Pancreas (tissue), 10 donors: Measurements from ENCODE around the gene AP3D1. TPM values are rescaled to one million over a fixed set of nuclear protein-coding genes. Genes with fewer than 3 reads are reported as not detected.

Source experiments
- ATAC-seq, 4 donors: fragments of 200-7000 bp; cut with Tn5 transposase; one replicate each; pipeline versions ENCODE4 v1.8.0 to v1.9.1; 2020; ENCODE audit warnings: mild to moderate bottlenecking in 4 of 4, moderate library complexity in 4 of 4
- DNase-seq, 6 donors: peaks; one replicate each; pipeline ENCODE4 v3.0.0-alpha.2; 2020
- FAIRE-seq: peaks from 2 replicates; lab custom pipeline; 2012; peaks lifted over from hg19 to GRCh38; lab: Jason Lieb, UNC
- H3K27ac ChIP-seq, 4 donors: fragments of 200-600 bp; sonication (generic); 1 replicate in 3 of 4; 2 replicates in 1 of 4; pipeline versions ENCODE4 v1.5.0 to v1.8.0; 2020
- H3K27me3 ChIP-seq, 4 donors: fragments of 200-600 bp; one replicate each; pipeline ENCODE4 v1.8.0; 2021
- H3K36me3 ChIP-seq, 3 donors: fragments of 200-600 bp; sonication (generic) in 1 of 3; one replicate each; pipeline versions ENCODE4 v1.5.0 to v1.8.0; 2020 to 2021
- H3K4me1 ChIP-seq, 3 donors: fragments of 200-600 bp; one replicate each; pipeline ENCODE4 v1.8.0; 2021
- H3K4me3 ChIP-seq, 4 donors: fragments of 200-600 bp; sonication (generic) in 2 of 4; one replicate each; pipeline versions ENCODE4 v1.5.0 to v1.8.0; 2020 to 2021
- H3K9me3 ChIP-seq, 4 donors: fragments of 200-600 bp; one replicate each; pipeline ENCODE4 v1.8.0; 2021
- CTCF ChIP-seq, 4 donors: fragments of 200-600 bp; sonication (generic) in 3 of 4; IDR thresholded peaks; one replicate each; pipeline versions ENCODE4 v1.5.0 to v1.8.0; 2021; ENCODE audit warnings: antibody characterized with exemption in 4 of 4
- WGBS, 2 donors: extraction: QIAGEN DNeasy Blood & Tissue Kit; methylation state at CpG; one replicate each; pipeline ENCODE4 v1.1.7; 2013; 5-methylcytosine and 5-hydroxymethylcytosine counted together
- intact Hi-C, 3 donors: fragments of 100-400 bp; cut with DNase I; formaldehyde crosslinking; loops; one replicate each; pipeline versions ENCODE4 v1.11.1 to v1.14.2; 2022
- polyA plus RNA-seq, 2 donors: library from polyadenylated mRNA; stranded (reverse); fragments of 200-250 nt; gene quantifications; one replicate each; pipeline ENCODE4 v1.2.3, GENCODE V29; 2013
- total RNA-seq, 6 donors: library from RNA; stranded (reverse); fragmentation: NEBNext Ultra II Directional in 4 of 6; extraction: Animal tissue kit (Norgen Biotek cat#: 25700) in 4 of 6; gene quantifications; one replicate each; pipeline versions ENCODE4 v1.2.1 to v1.2.4, GENCODE V29; 2021 to 2023
- donor health status: healthy with polysubstance abuse.
- donor health status: DM: no; HTN: no; CAD: no; lungs with moderate emphysema.
- donor health status: DM: no; HTN: no; CAD: no.
- donor health status: control.
- donor health status: control.
- donor health status: Bipolar disorder and iron deficiency.
- donor health status: DM: yes; HTN: yes; CAD: no.
- donor health status: DM: no; HTN: no; CAD: no.
- donor health status: DM: no; HTN: no; CAD: no.
- donor health status: DM: yes; HTN: yes; CAD: no.

AP3D1 gene
- total and polyA plus RNA-seq, 8 donors, result 75.2 to 105 (median 88.0) TPM

- ATAC-seq (no peak), FAIRE-seq (no peak), DNase-seq (no peak)
- Histone ChIP-seq H3K36me3 (peaks cover 0 to 44% (median 8%) of the 10 kb centered on the region in 3 donors), H3K4me3 (no peak overlapping the region), H3K27me3 (no peaks in the 10 kb centered on the region), H3K27ac (no peak overlapping the region), H3K4me1 (no peaks in the 10 kb centered on the region), H3K9me3 (no peaks in the 10 kb centered on the region)
- TF ChIP-seq CTCF (IDR thresholded peaks at IDR 0.05), result no peak
- intact Hi-C loops, result no loop called here
- WGBS, 2 donors, result 96% methylated on average over 18 of the region's 18 CpGs
Observed at GRCh38 chr19:2193807-2194206, 42.4 kb upstream of the AP3D1 start.

GRCh38 chr19:2192862-2193261 lies 41.5 kb upstream of the AP3D1 start:
- intact Hi-C loops, result no loop called here
- DNase-seq (no peak), FAIRE-seq (no peak), ATAC-seq (no peak)
- Histone ChIP-seq H3K36me3 (peaks cover 0 to 47% (median 8%) of the 10 kb centered on the region in 3 donors), H3K27me3 (no peaks in the 10 kb centered on the region), H3K9me3 (no peaks in the 10 kb centered on the region), H3K4me3 (no peak overlapping the region), H3K27ac (no peak overlapping the region), H3K4me1 (no peaks in the 10 kb centered on the region)
- 96 to 98% methylated on average over 16 to 17 of the region's 17 CpGs for WGBS, 2 donors
- TF ChIP-seq CTCF (IDR thresholded peaks at IDR 0.05), result no peak

- intact Hi-C loops, result no loop called here
- H3K27me3 ChIP-seq, result no peaks in the 10 kb centered on the region
- ATAC-seq (no peak), DNase-seq (no peak), FAIRE-seq (no peak)
- no peaks in the 10 kb centered on the region for H3K4me1 ChIP-seq
- no peaks in the 10 kb centered on the region for H3K9me3 ChIP-seq
- no peak for TF ChIP-seq CTCF (IDR thresholded peaks at IDR 0.05)
- no peak overlapping the region for H3K4me3 ChIP-seq
- peaks cover 0 to 46% (median 8%) of the 10 kb centered on the region in 3 donors for H3K36me3 ChIP-seq
- 93 to 94% methylated on average over 32 of the region's 32 CpGs for WGBS, 2 donors
- H3K27ac ChIP-seq, result no peak overlapping the region
Observed at GRCh38 chr19:2191456-2192310, 40.3 kb upstream of the AP3D1 start.

GRCh38 chr19:2190848-2191455 lies 39.6 kb upstream of the AP3D1 start:
- Histone ChIP-seq H3K4me3 (no peak overlapping the region), H3K27ac (no peak overlapping the region), H3K27me3 (no peaks in the 10 kb centered on the region), H3K9me3 (no peaks in the 10 kb centered on the region), H3K36me3 (peaks cover 0 to 47% (median 8%) of the 10 kb centered on the region in 3 donors), H3K4me1 (no peaks in the 10 kb centered on the region)
- DNase-seq (no peak), FAIRE-seq (no peak), ATAC-seq (no peak)
- TF ChIP-seq CTCF (IDR thresholded peaks at IDR 0.05), result no peak
- intact Hi-C loops, result no loop called here
- WGBS, 2 donors, result 92 to 95% methylated on average over 36 to 37 of the region's 37 CpGs

- Histone ChIP-seq H3K9me3 (no peaks in the 10 kb centered on the region), H3K27ac (no peak overlapping the region), H3K4me3 (no peak overlapping the region), H3K27me3 (no peaks in the 10 kb centered on the region), H3K36me3 (peaks cover 0 to 47% (median 8%) of the 10 kb centered on the region in 3 donors), H3K4me1 (no peaks in the 10 kb centered on the region)
- intact Hi-C loops, result no loop called here
- no peak for ATAC-seq
- WGBS, 2 donors, result 90 to 95% methylated on average over 16 of the region's 16 CpGs
- DNase-seq, result no peak
- no peak for FAIRE-seq
- no peak for TF ChIP-seq CTCF (IDR thresholded peaks at IDR 0.05)
Observed at GRCh38 chr19:2189880-2190279, 38.5 kb upstream of the AP3D1 start.
